IPS-NIHi11 (cell line): ENCODE measurements around the gene SNX3.
"Not testable (repeated sequence)": the region's sequence is repeated elsewhere in the genome, so short reads cannot be mapped to it uniquely, and the experiment has no call there.

Source experiments
- DNase-seq: peaks from one replicate; pipeline ENCODE4 v3.0.0; 2012; ENCODE audit warnings: mixed read lengths, low spot score

The SNX3 gene

GRCh38 chr6:108260126-108260808, 573 bp downstream of the SNX3 start:
- DNase-seq: peak; percentile 48

GRCh38 chr6:108254433-108255410, 6.1 kb downstream of the SNX3 start:
- no peak for DNase-seq

GRCh38 chr6:108253241-108253640, 7.6 kb downstream of the SNX3 start:
- DNase-seq: no peak

- DNase-seq: no peak
Measured at GRCh38 chr6:108252055-108252454, 8.8 kb downstream of the SNX3 start.

- DNase-seq: no peak
Measured at GRCh38 chr6:108251252-108251651, 9.6 kb downstream of the SNX3 start.

- peak; percentile 19 for DNase-seq
Measured at GRCh38 chr6:108250240-108250866, 10.5 kb downstream of the SNX3 start.

- DNase-seq: no peak
Measured at GRCh38 chr6:108247965-108248536, 12.8 kb downstream of the SNX3 start.

GRCh38 chr6:108245095-108245494, 15.7 kb downstream of the SNX3 start:
- DNase-seq: not testable (repeated sequence)

- DNase-seq: no peak
Measured at GRCh38 chr6:108243836-108244235, 17.0 kb downstream of the SNX3 start.

- no peak for DNase-seq
Measured at GRCh38 chr6:108242721-108243120, 18.1 kb downstream of the SNX3 start.

GRCh38 chr6:108242259-108242658, 18.6 kb downstream of the SNX3 start:
- DNase-seq: no peak

- DNase-seq: no peak
Measured at GRCh38 chr6:108238322-108238721, 22.5 kb downstream of the SNX3 start.

- DNase-seq: no peak
Measured at GRCh38 chr6:108236791-108237190, 24.0 kb downstream of the SNX3 start.

- DNase-seq: no peak
Measured at GRCh38 chr6:108235127-108235526, 25.7 kb downstream of the SNX3 start.

GRCh38 chr6:108228416-108228815, 32.4 kb downstream of the SNX3 start:
- DNase-seq: no peak

- no peak for DNase-seq
Measured at GRCh38 chr6:108227290-108227689, 33.5 kb downstream of the SNX3 start.

GRCh38 chr6:108222504-108222903, 38.3 kb downstream of the SNX3 start:
- DNase-seq: no peak

- DNase-seq: no peak
Measured at GRCh38 chr6:108222064-108222463, 38.8 kb downstream of the SNX3 start.

- no peak for DNase-seq
Measured at GRCh38 chr6:108211671-108212070, 49.2 kb downstream of the SNX3 start.

- DNase-seq: no peak
Measured at GRCh38 chr6:108210556-108210955, 50.3 kb downstream of the SNX3 start.

GRCh38 chr6:108209738-108210137, 51.1 kb downstream of the SNX3 start:
- DNase-seq: no peak

GRCh38 chr6:108207013-108207412, 53.8 kb downstream of the SNX3 start:
- no peak for DNase-seq
